GM23338 (cell line): ENCODE data around the gene SLC6A19. TPM values are rescaled to one million over a fixed set of nuclear protein-coding genes. Genes with fewer than 3 reads are reported as not detected.

Source experiments
- ATAC-seq: fragments of 200-7000 bp; cut with Tn5 transposase; 3 replicates; pipeline ENCODE4 v1.9.1; 2020
- DNase-seq: peaks from one replicate; pipeline ENCODE4 v3.0.0-alpha.2; 2015; ENCODE audit warnings: low spot score
- H2AFZ ChIP-seq: fragments of 200-600 bp; sonication (generic); 2 replicates; pipeline ENCODE4 v1.8.0; 2016; ENCODE audit warnings: antibody characterized with exemption, mild to moderate bottlenecking, moderate library complexity
- H3F3A ChIP-seq: fragments of 200-600 bp; sonication (generic); replicated peaks from 2 replicates; pipeline ENCODE4 v1.8.0; 2017; ENCODE audit warnings: antibody characterized with exemption, mixed run types, low read depth
- H3K27ac ChIP-seq: fragments of 200-600 bp; sonication (generic); 2 replicates; pipeline ENCODE4 v1.6.1; 2016; ENCODE audit warnings: low read depth
- H3K27me3 ChIP-seq: fragments of 200-600 bp; sonication (generic); 2 replicates; pipeline ENCODE4 v1.8.0; 2016; ENCODE audit warnings: mild to moderate bottlenecking, mixed run types, moderate library complexity; ENCODE audit not compliant: insufficient read depth
- H3K36me3 ChIP-seq: fragments of 200-600 bp; sonication (generic); 2 replicates; pipeline ENCODE4 v1.8.0; 2016; ENCODE audit warnings: mild to moderate bottlenecking; ENCODE audit not compliant: insufficient read depth
- H3K4me1 ChIP-seq: fragments of 200-600 bp; sonication (generic); 2 replicates; pipeline ENCODE4 v1.8.0; 2016; ENCODE audit warnings: mild to moderate bottlenecking, moderate library complexity; ENCODE audit not compliant: insufficient read depth
- H3K4me2 ChIP-seq: fragments of 200-600 bp; sonication (generic); 2 replicates; pipeline ENCODE4 v1.7.1; 2017; ENCODE audit warnings: mixed run types
- H3K4me3 ChIP-seq: fragments of 200-600 bp; sonication (generic); 2 replicates; pipeline ENCODE4 v1.6.1; 2016; ENCODE audit warnings: mixed run types
- H3K79me2 ChIP-seq: fragments of 200-600 bp; sonication (generic); replicated peaks from 2 replicates; pipeline ENCODE4 v1.8.0; 2017; ENCODE audit warnings: mild to moderate bottlenecking; ENCODE audit not compliant: insufficient read depth
- H3K9me2 ChIP-seq: fragments of 200-600 bp; sonication (generic); 2 replicates; pipeline ENCODE4 v1.8.0; 2017; ENCODE audit not compliant: insufficient read depth
- H4K20me1 ChIP-seq: fragments of 200-600 bp; sonication (generic); replicated peaks from 2 replicates; pipeline ENCODE4 v1.8.0; 2017; ENCODE audit warnings: mild to moderate bottlenecking; ENCODE audit not compliant: insufficient read depth
- H3K27ac Mint-ChIP-seq: 2 replicates; pipeline ENCODE4 v1.8.0; 2020; ENCODE audit warnings: inconsistent platforms, mild to moderate bottlenecking, moderate library complexity, mixed read lengths
- H3K27me3 Mint-ChIP-seq: 3 replicates; pipeline ENCODE4 v1.8.0; 2022; ENCODE audit warnings: low read depth, mild to moderate bottlenecking, moderate library complexity, mixed read lengths, inconsistent platforms; ENCODE audit not compliant: insufficient read depth, poor library complexity
- H3K36me3 Mint-ChIP-seq: 3 replicates; pipeline ENCODE4 v1.8.0; 2021; ENCODE audit warnings: low read depth, mild to moderate bottlenecking, inconsistent platforms, moderate library complexity, mixed read lengths
- H3K4me1 Mint-ChIP-seq: 3 replicates; pipeline ENCODE4 v1.8.0; 2020; ENCODE audit warnings: mild to moderate bottlenecking, inconsistent platforms, mixed read lengths
- H3K4me3 Mint-ChIP-seq: 3 replicates; pipeline ENCODE4 v1.8.0; 2021; ENCODE audit warnings: moderate library complexity, mild to moderate bottlenecking, inconsistent platforms, mixed read lengths
- H3K9me3 Mint-ChIP-seq: 3 replicates; pipeline ENCODE4 v1.8.0; 2020; ENCODE audit warnings: moderate library complexity, mild to moderate bottlenecking, inconsistent platforms, mixed read lengths
- ETS1 ChIP-seq: IDR thresholded peaks from 2 replicates; pipeline ENCODE4 v1.6.1; 2016; ENCODE audit warnings: antibody characterized with exemption
- EZH2 ChIP-seq: fragments of 200-600 bp; sonication (generic); IDR thresholded peaks from one replicate; pipeline ENCODE4 v1.8.0; 2017; ENCODE audit warnings: antibody characterized with exemption, mild to moderate bottlenecking, low read depth; ENCODE audit not compliant: unreplicated experiment
- EZH2phosphoT487 ChIP-seq: fragments of 200-600 bp; sonication (generic); IDR thresholded peaks from one replicate; pipeline ENCODE4 v1.8.1; 2018; ENCODE audit warnings: antibody characterized with exemption; ENCODE audit not compliant: unreplicated experiment
- JUNB ChIP-seq: IDR thresholded peaks from one replicate; pipeline ENCODE4 v1.6.1; 2016; ENCODE audit warnings: antibody characterized with exemption; ENCODE audit not compliant: unreplicated experiment
- NANOG ChIP-seq: IDR thresholded peaks from 2 replicates; pipeline ENCODE4 v1.6.1; 2016; ENCODE audit warnings: antibody characterized with exemption, borderline replicate concordance
- POLR2AphosphoS5 ChIP-seq: IDR thresholded peaks from 2 replicates; pipeline ENCODE4 v1.6.1; 2016; ENCODE audit warnings: antibody characterized with exemption, low read depth
- REST ChIP-seq: IDR thresholded peaks from one replicate; pipeline ENCODE4 v1.6.1; 2018; ENCODE audit warnings: antibody characterized with exemption; ENCODE audit not compliant: unreplicated experiment
- ZNF114 ChIP-seq: fragments of 250-450 bp; sonication (Bioruptor Pico); IDR thresholded peaks from 2 replicates; pipeline ENCODE4 v1.5.0; 2020; ENCODE audit warnings: mild to moderate bottlenecking, moderate library complexity
- ZNF331 ChIP-seq: fragments of 250-450 bp; sonication (Bioruptor Pico); IDR thresholded peaks from 2 replicates; pipeline ENCODE4 v1.5.0; 2020; ENCODE audit warnings: low read depth, mild to moderate bottlenecking, moderate library complexity
- polyA plus RNA-seq: library from polyadenylated mRNA; unstranded; fragments of >200 nt; fragmentation: Nextera tagmentation; extraction: Ambion mirVana; gene quantifications from 2 replicates; pipeline ENCODE4 v1.2.1, GENCODE V29; 2016
- total RNA-seq: library from RNA; depleted of rRNA; stranded (reverse); fragments of >200 nt; shearing (Covaris generic); gene quantifications from 2 replicates; pipeline ENCODE4 v1.2.3, GENCODE V29; 2014
- TF ChIP-seq, protein P1 (sequence below), 2 experiments: fragments of 200-600 bp in 1 of 2; sonication (generic) in 1 of 2; conservative IDR thresholded peaks; 2 replicates each; pipeline versions ENCODE4 v1.5.1 to v1.6.1; 2016 to 2017; ENCODE audit warnings: antibody characterized with exemption in 2 of 2, low read depth in 2 of 2, mild to moderate bottlenecking in 2 of 2, moderate library complexity in 1 of 2

SLC6A19 gene
- total and polyA plus RNA-seq, 2 experiments from 2014 or later = not detected

DNA sequence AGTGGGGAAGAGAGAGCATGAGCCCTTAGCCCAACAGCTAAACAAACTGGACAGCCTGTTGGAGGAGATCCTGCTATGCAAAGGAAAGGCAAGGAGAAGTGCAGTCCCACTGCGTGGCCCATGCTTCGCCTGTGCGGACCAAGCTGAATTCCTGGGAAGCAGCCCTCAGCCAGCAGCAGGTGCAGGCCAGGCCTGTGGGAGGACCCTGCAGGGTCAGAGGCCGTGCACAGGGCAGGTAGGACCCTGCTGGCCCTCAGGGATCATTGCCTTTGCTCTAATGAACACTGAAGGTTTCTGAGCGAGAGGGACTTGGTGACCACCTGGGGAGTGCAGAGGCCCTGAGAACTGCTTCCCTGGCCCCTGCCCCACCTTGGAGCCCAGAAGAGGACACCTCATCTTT lies 6.0 kb upstream of the SLC6A19 start (continued):
- TF ChIP-seq REST = no peak

GRCh38 chr5:1195916-1196315 lies 5.5 kb upstream of the SLC6A19 start:
- TF ChIP-seq NANOG = no peak
- TF ChIP-seq, protein P1, sequence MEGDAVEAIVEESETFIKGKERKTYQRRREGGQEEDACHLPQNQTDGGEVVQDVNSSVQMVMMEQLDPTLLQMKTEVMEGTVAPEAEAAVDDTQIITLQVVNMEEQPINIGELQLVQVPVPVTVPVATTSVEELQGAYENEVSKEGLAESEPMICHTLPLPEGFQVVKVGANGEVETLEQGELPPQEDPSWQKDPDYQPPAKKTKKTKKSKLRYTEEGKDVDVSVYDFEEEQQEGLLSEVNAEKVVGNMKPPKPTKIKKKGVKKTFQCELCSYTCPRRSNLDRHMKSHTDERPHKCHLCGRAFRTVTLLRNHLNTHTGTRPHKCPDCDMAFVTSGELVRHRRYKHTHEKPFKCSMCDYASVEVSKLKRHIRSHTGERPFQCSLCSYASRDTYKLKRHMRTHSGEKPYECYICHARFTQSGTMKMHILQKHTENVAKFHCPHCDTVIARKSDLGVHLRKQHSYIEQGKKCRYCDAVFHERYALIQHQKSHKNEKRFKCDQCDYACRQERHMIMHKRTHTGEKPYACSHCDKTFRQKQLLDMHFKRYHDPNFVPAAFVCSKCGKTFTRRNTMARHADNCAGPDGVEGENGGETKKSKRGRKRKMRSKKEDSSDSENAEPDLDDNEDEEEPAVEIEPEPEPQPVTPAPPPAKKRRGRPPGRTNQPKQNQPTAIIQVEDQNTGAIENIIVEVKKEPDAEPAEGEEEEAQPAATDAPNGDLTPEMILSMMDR (conservative IDR thresholded peaks at IDR 0.05; ENCODE audit: low read depth in 2 of 2) = no peak
- no peak for TF ChIP-seq EZH2phosphoT487
- TF ChIP-seq ZNF331 (CRISPR knock-in tag) = no peak
- no peak for TF ChIP-seq REST
- TF ChIP-seq POLR2AphosphoS5 = no peak
- TF ChIP-seq ETS1 = no peak
- no peak for TF ChIP-seq EZH2
- TF ChIP-seq JUNB = no peak
- TF ChIP-seq ZNF114 (CRISPR knock-in tag) = no peak
- no peak overlapping the region for H3K4me3 Mint-ChIP-seq
- peaks cover 13% of the 10 kb centered on the region for H3K27me3 Mint-ChIP-seq
- no peaks in the 10 kb centered on the region for H3K4me1 Mint-ChIP-seq
- no peaks in the 10 kb centered on the region for H3K36me3 Mint-ChIP-seq
- no peaks in the 10 kb centered on the region for H3K9me3 Mint-ChIP-seq
- Histone ChIP-seq H3F3A (0 out of 2 replicates have a peak, but pooled peaks cover 6% of the 10 kb centered on the region), H3K27ac (no peak overlapping the region), H3K9me2 (no peaks in the 10 kb centered on the region), H4K20me1 (no peaks in the 10 kb centered on the region), H3K27me3 (no peaks in the 10 kb centered on the region), H2AFZ (no peak overlapping the region), H3K4me1 (no peaks in the 10 kb centered on the region), H3K36me3 (no peaks in the 10 kb centered on the region), H3K4me3 (no peak overlapping the region), H3K79me2 (no peaks in the 10 kb centered on the region), H3K4me2 (no peak overlapping the region)
- H3K27ac Mint-ChIP-seq = no peak overlapping the region
- ATAC-seq = no peak
- no peak for DNase-seq
